Measurements from ENCODE around the gene TTLL13.

- TF ChIP-seq CTCF (IDR thresholded peaks at IDR 0.05) (no peak), POLR2A (IDR thresholded peaks at IDR 0.05) (no peak)
Measured at GRCh38 chr15:90266061-90266431, 16.7 kb downstream of the TTLL13 start.
